HG03354 (cell line): Measurements from ENCODE around the gene SH3BGRL3.
"Not testable (repeated sequence)": the region's sequence is repeated elsewhere in the genome, so short reads cannot be mapped to it uniquely, and the experiment has no call there.

ENCODE experiments used
- ATAC-seq: cut with Tn5 transposase; IDR thresholded peaks from one replicate; pipeline ENCODE4 v1.9.1; 2021; ENCODE audit warnings: mild to moderate bottlenecking; ENCODE audit not compliant: unreplicated experiment, poor library complexity, severe bottlenecking

The SH3BGRL3 gene

DNA sequence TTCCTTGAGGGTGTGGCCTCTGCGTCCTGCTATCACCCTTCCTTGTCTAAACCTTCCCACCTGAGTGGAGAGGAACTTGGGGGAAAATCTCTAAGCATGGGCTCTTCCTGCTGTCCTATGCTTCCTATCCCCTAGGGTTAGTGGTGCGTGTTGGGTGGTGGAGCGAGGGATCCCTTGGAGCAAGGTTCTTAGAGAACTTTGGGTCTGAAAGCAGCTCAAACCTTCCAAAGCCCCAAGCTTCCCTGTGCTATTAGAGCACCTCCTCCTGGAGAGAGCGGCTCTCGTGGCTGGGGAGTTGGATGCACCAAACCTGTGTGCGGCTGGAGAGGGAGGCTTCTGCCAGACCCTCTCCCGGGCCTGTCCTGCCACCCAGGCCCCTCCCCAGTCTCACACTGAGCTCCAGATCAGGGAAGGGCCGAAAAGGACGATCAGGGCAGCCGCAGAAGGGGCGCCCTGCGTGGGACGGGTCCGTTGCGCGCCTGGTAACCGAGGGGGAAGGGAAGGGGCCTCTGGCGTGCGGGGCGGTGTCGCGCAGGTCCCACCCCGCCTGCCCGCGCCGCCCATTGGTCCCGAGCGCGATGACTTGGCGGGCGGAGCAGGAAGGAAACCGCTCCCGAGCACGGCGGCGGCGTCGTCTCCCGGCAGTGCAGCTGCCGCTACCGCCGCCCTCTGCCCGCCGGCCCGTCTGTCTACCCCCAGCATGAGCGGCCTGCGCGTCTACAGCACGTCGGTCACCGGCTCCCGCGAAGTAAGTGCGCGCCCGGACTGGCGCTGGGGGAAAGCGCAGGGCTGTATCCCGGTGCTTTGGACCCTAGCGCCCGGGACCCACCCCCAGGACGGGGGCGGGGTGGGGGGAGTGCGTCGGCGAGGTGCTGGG lies at the start of gene SH3BGRL3:
Gene SH3BGRL3 (plus strand): TSS at position 631 of the 877 bp plus-strand sequence. CDS start 70 bp downstream, at position 701.
- peak; percentile 67 for ATAC-seq

DNA sequence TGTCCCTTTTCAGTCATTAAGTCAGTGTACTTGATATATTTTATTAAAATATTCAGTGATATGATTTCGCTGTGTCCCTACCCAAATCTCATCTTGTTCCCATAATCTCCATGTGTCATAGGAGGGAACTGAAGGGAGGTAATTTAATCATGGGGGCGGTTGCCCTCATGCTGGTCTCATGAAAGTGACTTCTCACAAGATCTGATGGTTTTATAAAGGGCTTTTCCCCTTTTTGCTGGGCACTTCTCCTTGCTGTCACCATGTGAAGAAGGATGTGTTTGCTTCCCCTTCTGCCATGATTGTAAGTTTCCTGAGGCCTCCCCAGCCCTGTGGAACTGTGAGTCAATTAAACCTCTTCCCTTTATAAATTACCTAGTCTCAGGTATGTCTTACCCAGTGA lies 49.2 kb upstream of the SH3BGRL3 start:
- not testable (repeated sequence) for ATAC-seq

DNA sequence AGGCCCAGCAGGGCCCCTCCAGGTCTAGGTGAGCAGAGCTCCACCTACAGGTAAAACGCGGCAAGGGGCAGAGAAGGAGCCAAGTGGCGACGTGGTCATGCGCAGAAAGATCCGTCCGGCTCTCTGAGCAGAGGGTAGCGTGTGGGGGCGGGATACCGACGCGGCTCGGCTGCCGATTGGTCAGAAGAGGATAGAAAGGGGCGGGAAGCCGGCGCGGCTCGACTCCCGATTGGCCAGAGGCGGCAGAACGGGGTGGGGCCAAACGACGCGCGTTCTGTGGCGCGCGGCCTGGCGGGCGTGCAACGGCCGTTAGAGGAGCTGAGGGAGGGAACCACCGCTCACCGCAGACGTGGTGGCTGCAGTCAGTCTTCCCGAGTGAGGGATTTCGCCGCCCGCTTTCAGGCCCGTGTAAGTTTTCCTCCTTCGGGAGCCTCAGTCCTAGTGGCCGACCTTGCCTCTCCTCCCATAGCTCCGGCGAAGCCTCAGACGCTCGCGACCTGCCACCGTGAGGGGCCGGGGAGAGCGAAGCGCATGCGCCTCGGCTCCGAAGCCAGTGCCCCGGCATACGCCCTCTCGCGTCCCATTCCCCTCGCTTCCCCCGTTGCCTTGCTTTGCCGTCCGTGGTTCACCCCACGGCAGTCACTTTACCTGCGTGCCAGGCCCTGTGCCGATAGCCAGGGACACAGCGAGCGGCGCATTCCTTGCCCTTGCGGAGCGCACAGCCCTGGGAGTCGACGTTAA lies 45.8 kb upstream of the SH3BGRL3 start, which contains the start of gene CEP85:
Gene CEP85 (plus strand): TSS at position 298 of the 741 bp plus-strand sequence. CDS start 5,584 bp downstream, outside the sequence.
- ATAC-seq, result peak; percentile 91

DNA sequence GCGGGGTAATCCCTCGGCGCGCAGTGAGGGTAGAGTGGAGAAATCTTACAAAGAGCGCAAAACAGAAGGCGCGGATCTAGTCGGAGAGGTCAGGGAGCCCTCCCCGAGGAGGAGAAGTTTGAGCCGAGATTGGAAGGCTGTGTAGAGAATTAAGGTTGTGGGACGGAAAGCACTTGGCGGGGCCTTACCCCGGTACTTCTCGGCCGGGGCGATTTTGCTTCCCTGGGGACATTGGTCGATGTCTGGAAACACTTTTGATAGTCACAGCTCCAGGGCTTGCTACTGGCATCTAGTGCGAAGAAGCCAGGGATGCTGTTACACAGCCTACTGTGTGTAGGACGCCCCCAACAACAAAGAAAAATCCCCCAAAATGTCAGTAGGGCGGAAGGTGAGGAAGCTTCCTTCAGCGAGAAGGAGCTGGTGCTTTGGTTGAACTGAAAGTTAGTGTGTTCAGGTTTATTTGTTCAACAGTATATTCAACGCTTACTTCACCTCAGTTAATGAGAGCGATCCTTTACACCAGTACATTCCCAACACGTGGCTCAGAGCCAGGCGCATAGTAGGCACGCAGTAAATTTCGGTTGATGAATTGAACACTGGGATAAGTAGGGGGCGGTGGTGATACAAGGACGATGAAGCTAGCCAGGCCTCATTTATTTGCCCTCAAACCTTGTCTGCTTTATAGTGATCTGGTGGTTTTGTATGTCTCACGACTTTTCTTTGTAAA lies 45.1 kb upstream of the SH3BGRL3 start:
- no peak for ATAC-seq

DNA sequence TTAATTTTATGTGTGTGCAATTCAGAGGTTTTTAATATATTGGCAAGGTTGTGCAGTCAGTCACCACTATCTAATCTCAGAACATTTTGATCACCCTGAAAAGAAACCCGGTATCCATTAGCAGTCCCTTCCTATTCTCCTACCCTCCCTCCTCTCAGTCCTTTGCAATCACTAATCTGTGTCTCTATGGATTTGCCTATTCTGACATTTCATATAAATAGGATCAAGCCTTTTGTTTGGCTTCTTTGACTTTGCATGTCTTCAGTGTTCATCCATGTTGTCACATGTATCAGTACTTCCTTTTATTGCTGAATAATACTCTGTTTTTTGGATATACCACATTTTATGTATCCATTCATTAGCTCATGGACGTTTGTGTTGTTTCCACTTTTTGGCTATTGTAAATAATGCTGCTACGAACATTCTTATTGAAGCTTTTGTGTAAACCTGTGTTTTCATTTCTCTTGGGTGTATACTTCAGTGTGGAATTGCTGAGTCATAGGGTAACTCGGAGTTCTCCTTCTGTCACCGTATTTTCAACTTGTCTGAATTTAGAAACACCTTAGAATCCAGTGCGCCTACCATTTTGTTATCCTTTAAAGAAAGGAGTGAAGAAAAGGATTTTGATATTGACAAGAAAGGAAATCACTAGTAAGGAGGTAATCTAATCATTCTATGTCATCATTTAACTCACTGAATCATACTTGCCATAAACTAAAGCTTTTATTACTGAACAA lies 42.5 kb upstream of the SH3BGRL3 start:
- no peak for ATAC-seq

DNA sequence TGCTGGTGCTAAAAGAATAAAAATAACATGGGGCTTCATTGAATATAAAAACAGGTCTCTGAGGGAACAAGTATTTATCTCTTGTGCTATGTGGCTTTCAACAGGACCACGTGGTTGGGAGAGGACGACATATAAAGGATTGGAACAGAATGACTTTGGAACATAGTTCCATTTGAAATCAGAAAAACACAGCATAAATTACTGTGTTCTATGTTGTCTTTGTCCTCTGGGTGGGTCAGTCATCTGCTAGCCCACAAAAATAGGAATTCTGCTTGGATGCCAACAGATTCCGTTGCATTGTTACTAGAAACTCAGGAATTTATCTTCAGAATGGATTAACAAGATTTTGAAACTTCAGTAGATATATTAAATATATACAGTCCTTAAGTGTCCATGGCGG lies 40.0 kb upstream of the SH3BGRL3 start:
- no peak for ATAC-seq

DNA sequence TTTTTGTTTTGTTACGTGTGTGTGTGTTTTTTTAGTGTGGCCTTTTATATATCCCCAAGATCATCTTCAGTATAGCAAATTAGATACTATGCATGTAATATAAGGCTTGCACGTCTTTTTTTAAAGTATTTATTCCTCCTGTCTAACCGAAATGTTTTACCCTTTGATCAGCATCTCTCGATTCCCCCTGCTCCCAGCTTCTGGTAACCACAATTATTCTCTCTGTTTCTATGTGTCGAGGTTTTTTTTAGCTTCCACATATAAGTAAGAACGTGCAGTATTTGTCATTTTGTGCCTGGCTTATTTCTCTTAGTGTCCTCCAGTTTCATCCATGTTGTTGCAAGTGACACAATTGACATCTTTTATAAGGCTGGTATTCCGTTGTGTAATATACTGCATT lies 27.2 kb upstream of the SH3BGRL3 start:
- no peak for ATAC-seq

DNA sequence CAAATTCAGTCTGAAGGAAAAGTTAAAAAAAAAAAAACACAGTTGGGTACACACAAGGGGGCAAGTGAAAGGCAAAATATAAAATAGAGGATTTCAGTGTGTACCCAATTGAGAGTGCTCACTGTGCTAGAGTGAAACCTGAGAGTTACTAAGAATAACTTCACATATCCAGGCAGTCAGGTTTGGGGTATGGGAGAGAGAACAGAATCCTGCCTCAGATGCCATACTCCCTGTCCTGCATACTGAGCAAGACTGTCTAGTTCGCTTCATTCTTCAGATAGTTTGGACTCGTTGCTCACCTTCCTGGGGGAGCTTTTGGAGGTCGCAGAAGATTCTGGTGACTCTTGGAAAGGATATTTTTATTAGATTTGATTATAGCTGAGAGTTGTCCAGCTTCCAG lies 25.5 kb upstream of the SH3BGRL3 start:
- no peak for ATAC-seq

DNA sequence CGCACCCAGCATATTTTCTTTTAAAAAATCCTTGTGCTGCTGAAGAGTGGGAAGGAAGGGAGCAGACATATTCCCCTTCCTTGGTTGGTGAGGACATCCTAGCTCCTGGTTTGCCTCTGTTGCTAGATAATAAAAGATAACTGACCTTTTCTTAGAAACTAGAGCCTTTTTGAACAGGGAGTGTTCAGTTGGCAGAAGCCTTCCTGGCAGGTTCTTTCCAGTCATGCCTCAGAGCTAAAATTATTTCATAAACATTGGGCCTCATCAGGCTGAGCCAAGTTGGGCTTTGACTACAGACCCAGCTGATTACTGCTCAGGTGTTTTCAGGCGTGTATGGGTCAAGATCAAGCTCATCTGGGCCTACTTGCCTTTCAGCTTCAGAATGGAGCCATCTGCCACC lies 22.7 kb upstream of the SH3BGRL3 start:
- no peak for ATAC-seq

DNA sequence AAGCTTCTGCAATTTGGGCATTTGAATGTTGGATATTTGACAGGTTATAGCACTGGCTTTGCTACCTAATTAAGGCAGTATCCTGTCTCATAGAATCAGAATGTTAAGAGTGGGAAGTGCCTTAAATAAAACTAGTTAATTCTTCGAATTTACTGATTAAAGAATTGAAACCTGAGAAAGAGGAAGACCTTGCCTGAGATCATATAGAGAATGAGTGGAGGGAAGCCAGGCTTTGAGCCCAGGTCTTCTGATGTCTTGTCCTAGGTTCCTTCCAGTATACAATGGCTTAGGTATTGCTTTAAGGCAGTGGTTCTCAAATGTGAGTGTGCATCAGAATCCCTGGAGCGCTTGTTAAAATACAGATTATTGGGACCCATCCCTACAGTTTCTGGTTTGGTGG lies 20.9 kb upstream of the SH3BGRL3 start:
- ATAC-seq, result no peak

DNA sequence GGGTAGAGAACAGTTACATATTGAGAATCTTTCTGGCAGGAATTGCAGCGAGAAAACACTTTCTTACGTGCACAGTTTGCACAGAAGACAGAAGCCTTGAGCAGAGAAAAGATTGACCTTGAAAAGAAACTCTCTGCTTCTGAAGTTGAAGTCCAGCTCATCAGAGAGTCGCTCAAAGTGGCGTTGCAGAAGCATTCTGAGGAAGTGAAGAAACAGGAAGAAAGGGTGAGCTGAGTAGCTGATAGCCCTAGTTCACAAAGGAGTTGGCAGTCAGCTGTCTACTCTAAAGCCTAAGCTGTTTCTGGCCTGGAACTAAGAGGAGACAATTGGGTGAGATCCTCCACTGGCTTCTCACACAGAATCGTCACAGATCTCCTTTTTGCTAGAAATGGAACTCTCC lies 20.3 kb upstream of the SH3BGRL3 start:
- ATAC-seq, result no peak

DNA sequence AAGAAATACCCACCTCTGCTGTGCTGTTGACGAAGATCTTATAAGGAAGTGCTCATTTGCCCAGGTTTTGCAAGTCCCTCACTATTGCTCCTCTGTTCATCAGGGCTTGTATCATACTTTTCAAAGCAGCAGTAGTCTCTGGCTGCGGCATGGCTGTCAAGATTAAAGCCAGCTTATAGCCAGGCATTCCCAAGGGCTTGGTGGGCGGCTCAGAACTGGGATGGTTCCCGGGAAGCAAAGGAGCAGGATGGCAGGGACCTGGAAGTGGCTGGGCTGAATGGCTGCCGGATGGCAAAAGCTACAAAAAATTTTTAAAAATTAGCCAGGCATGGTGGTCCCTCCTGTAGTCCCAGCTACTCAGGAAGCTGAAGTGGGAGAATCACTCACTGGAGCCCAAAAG lies 16.7 kb upstream of the SH3BGRL3 start:
- ATAC-seq, result no peak

DNA sequence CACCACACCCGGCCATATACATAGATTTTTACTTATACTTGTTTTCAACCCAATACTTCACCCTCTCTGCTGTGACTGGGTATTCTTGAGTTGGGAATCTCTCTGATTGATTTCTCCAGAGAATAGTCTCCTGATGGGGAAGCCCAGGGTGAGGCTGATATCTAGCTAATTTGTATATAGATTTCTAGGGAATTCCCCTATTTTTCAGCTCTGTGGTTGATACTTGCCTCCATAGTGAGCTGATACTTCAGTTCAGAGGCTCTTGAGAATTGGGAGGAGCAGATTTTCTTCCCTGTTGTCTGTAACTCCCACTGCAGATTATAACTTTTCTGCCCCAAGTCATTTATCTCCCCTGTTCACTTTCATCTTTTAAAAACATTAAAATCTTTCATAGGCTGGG lies 14.5 kb upstream of the SH3BGRL3 start:
- ATAC-seq, result no peak

DNA sequence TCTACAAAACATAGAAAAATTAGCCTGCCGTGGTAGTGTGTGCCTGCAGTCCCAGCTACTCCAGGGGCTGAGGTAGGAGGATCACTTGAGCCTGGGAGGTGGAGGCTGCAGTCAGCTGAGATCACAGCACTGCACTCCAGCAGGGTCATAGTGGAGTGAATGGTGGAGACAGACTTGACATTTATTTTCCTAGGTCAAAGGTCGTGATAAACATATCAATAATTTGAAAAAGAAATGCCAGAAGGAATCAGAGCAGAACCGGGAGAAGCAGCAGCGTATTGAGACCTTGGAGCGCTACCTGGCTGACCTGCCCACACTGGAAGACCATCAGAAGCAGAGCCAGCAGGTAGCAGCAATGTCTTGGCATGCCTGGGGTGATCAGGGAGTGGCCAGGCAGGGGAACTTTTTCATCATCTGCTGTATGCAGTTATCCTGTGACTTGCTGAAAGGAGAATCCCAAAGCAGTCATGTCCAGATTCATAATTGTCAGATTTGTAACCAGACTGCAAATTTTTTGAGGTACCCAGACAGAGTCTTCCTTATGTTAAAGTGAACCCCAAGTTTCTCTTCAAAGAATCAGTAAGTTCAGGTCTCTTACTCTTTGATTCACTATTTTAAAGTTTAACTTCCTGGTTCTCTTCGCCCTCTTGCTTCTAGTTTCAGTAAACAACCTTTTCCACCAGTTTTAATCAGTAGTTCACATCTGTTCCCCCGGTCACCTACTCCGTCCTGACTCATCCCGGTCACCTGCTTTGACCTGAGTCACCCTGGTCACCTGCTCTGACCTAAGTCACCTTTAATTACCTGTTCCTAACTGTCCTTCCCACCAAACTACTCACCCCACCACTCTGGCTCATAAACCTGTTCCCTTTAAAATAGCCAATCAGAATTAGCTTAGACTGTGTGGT lies 11.3 kb upstream of the SH3BGRL3 start:
- ATAC-seq, result no peak

DNA sequence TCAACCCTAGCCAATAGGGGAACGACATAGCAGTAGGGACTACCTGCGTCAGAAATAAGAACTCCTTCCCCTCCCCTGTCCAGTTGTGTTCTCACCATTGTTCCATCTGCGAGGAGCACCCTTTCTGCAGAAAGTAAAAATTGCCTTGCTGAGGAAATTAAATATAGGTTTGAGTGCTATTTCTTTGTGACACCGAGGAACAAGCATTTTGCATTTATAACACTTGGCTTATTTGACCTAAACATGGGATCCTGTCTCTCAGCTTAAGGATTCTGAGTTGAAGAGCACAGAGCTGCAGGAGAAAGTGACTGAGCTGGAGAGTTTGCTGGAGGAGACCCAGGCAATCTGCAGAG lies 10.7 kb upstream of the SH3BGRL3 start:
- no peak for ATAC-seq

DNA sequence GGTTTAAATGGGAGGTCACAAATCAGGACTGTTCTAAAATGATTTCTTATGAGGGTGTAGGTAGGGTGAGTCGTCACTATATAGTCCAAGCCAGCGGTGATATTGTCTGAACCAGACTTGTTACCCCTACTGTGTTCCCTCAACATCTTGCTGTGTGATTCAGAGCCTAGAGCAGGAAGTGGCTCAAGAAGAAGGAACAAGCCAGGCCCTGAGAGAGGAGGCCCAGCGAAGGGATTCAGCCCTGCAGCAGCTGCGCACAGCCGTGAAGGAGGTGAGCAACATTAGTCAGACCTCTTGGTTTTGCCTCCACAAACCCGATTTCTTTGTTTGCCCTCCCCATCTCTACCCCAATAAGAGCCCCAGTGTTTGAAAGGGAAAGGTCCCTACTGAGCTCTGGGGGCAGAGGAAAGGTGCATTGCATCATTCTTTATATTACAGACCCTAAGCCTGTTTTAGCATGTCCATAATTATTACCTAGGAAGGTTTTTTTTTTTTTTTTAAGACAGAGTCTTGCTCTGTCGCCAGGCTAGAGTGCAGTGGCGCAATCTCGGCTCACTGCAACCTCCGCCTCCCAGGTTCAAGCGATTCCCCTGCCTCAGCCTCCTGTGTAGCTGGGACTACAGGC lies 5.0 kb upstream of the SH3BGRL3 start:
- no peak for ATAC-seq

DNA sequence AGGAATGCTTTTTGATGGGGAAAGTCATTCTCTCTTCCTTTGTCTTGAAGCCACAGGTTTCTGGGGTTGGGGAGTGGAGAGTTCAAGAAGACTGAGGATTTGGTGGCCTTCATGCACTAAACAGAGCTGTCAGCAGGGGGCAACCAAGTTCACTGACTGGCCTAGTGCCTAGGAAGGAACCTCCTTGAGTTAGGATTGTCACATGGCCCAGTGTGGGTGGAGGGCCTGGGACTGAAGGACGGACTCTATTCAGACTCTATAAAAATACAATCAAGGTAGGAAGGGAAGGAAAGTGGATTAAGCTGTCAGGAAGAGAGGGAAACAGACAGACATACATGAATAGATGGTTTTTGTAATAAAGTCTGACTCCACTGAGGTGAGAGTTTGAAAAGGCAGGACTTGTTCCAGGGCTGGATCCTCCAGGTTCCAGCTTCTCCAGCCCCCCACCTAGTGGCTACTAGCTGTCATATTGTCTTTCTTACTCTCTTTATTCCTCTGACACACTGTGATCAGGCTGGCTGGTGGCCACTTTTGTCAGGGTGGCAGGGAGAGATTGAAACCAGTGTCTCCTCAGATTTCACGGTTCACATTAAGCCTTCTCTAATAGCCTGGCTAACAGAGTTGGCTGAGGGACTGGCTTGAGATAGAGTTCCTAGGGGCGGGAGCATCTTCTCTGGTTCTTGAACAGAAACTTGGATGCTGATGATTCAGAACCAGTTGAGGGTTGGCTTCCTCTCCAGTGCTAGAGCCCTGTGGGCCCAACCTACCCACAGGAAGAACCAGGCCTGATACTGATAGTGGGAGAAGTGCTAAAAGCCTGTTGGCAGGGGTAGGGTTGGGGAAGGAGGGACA lies 4.1 kb upstream of the SH3BGRL3 start:
- peak; percentile 42 for ATAC-seq
